ENCODE data around the gene SOAT2.

- TF ChIP-seq POLR2AphosphoS5 (IDR thresholded peaks at IDR 0.05) (peak in 1 of 3 donors; percentile 73), CTCF (IDR thresholded peaks at IDR 0.05) (no peak), POLR2A (IDR thresholded peaks at IDR 0.05) (no peak), EP300 (IDR thresholded peaks at IDR 0.05) (no peak)
Measured at GRCh38 chr12:53054112-53054878, 49.0 kb upstream of the SOAT2 start.

All from suprapubic skin (tissue), 4 donors.